Osteocyte (in vitro differentiated cells): ENCODE measurements around the gene SUPT16H. TPM values are rescaled to one million over a fixed set of nuclear protein-coding genes. Genes with fewer than 3 reads are reported as not detected.

Source experiments
- DNase-seq: peaks from one replicate; pipeline ENCODE4 v3.0.0; 2021; ENCODE audit warnings: mixed read lengths; ENCODE audit not compliant: unreplicated experiment; ENCODE audit errors: extremely low spot score
- H3K27ac Mint-ChIP-seq: one replicate; pipeline ENCODE4 v1.8.0; 2021; ENCODE audit warnings: mild to moderate bottlenecking, mixed read lengths; ENCODE audit not compliant: unreplicated experiment
- H3K27me3 Mint-ChIP-seq: one replicate; pipeline ENCODE4 v1.8.0; 2021; ENCODE audit warnings: mixed read lengths; ENCODE audit not compliant: unreplicated experiment
- H3K36me3 Mint-ChIP-seq: one replicate; pipeline ENCODE4 v1.8.0; 2021; ENCODE audit warnings: mixed read lengths; ENCODE audit not compliant: unreplicated experiment
- H3K4me1 Mint-ChIP-seq: one replicate; pipeline ENCODE4 v1.8.0; 2021; ENCODE audit warnings: mixed read lengths; ENCODE audit not compliant: unreplicated experiment
- H3K4me3 Mint-ChIP-seq: one replicate; pipeline ENCODE4 v1.8.0; 2021; ENCODE audit warnings: mild to moderate bottlenecking, moderate library complexity, mixed read lengths; ENCODE audit not compliant: unreplicated experiment
- H3K9me3 Mint-ChIP-seq: one replicate; pipeline ENCODE4 v1.8.0; 2021; ENCODE audit warnings: mixed read lengths; ENCODE audit not compliant: unreplicated experiment
- CTCF ChIP-seq: fragments of 200-600 bp; sonication (generic); IDR thresholded peaks from 2 replicates; pipeline ENCODE4 v1.5.0; 2021; ENCODE audit warnings: antibody characterized with exemption, mild to moderate bottlenecking, moderate library complexity
- total RNA-seq: library from RNA; stranded (reverse); gene quantifications from 2 replicates; pipeline ENCODE4 v1.2.1, GENCODE V29; 2021

Gene SUPT16H
- total RNA-seq, 1 donor from 2014 or later: 82.5 TPM

DNA sequence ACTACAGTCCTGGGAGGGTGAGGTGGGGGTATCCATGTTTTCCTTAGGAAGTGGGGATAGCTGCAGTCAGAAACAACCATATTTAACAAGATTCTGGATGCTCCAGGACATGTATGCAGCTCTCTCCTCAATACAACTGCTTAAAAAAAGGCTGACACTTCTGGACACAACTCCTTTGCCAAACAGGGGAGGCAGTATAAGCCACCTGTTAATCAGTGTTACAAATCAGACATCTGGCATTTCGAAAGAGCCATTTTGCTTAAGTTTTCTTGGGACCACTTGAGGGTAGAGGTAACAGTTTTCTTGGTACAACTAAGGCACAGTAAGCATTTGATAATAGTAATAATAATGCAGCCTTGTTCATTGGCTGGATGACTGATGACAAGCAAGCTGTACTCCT lies 56.8 kb downstream of the SUPT16H start:
- Mint-ChIP-seq H3K27me3 (peaks cover 39% of the 10 kb centered on the region), H3K4me1 (no peaks in the 10 kb centered on the region), H3K36me3 (no peaks in the 10 kb centered on the region), H3K27ac (no peak overlapping the region), H3K9me3 (no peaks in the 10 kb centered on the region), H3K4me3 (no peak overlapping the region)
- TF ChIP-seq CTCF: no peak
- DNase-seq: no peak

DNA sequence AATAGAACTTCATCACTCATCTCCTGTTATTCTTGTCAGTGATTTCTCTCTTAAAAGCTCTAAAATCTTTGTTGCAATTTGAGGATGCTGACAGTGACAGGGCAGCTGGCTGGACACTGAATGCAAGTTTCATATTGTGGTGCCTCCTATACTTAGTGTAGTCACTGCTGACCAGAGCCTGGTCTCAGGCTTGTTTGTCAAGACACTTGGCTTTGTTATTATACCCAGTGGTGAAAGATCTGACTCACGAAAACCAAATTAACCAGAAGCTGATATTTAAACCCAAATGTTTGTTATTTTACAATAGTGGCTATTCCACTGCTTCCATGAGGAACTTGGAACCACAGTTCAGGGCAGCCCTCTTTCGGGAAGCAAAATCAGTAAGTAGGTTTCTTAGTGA lies 61.1 kb downstream of the SUPT16H start:
- H3K27ac Mint-ChIP-seq: no peak overlapping the region
- TF ChIP-seq CTCF: no peak
- H3K4me3 Mint-ChIP-seq: no peak overlapping the region
- no peaks in the 10 kb centered on the region for H3K36me3 Mint-ChIP-seq
- H3K9me3 Mint-ChIP-seq: no peaks in the 10 kb centered on the region
- no peaks in the 10 kb centered on the region for H3K4me1 Mint-ChIP-seq
- H3K27me3 Mint-ChIP-seq: peaks cover 57% of the 10 kb centered on the region
- DNase-seq: no peak

DNA sequence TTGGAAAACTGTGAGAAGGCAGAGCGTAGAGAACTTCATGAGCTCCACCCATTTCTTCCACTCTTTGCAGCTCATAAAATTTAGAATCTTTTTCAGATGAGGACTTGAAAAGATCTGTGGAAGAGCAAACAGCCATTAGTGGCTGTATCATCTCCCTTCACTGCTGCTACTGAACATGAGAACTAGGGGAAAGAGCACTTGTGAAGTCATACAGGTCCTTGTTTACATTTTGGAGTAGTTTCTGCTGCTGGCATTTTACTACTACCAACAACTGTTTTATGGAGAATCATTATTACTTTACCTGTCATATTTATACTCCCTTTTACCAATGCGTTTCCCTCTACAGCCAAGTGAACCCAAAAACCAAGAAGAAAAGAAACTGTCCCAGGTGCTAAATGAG lies 62.9 kb downstream of the SUPT16H start:
- TF ChIP-seq CTCF: no peak

DNA sequence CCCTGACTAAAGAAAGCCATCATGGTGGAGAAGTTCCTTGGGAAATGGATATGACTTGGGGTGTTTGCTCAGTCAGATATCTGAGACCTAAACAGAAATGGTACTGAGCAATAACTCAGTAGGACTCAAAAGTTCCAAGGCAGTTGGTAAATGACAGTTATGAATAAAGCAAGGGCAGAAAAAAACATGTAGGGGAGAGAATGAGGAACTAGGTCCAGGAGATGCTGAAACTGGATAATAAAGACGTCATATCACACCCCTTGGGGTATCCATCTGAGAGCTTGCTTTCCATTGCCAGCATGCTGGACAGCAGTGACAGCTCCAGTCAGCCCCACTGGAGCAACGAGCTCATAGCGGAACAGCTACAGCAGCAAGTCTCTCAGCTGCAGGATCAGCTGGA lies 66.4 kb downstream of the SUPT16H start:
- no peak overlapping the region for H3K4me3 Mint-ChIP-seq
- TF ChIP-seq CTCF: no peak

More for the DNA sequence above, 62.9 kb downstream of the SUPT16H start:
- no peaks in the 10 kb centered on the region for H3K36me3 Mint-ChIP-seq
- no peaks in the 10 kb centered on the region for H3K4me1 Mint-ChIP-seq
- peaks cover 58% of the 10 kb centered on the region for H3K27me3 Mint-ChIP-seq
- H3K27ac Mint-ChIP-seq: no peak overlapping the region
- DNase-seq: no peak
- H3K9me3 Mint-ChIP-seq: no peaks in the 10 kb centered on the region
- H3K4me3 Mint-ChIP-seq: no peak overlapping the region

DNA sequence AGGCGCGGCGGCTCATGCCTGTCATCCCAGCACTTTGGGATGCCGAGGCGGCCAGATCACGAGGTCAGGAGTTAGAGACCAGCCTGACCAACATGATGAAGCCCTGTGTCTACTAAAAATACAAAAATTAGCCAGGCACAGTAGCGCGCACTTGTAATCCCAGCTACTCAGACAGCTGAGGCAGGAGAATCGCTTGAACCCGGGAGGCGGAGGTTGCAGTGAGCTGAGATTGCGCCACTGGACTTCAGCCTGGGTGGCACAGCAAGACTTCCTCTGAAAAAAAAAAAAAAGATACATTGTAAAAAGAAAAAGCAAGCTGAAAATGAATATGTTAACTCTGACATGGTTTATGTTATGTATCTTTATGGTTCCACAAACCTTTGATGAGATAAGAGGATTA lies 70.3 kb downstream of the SUPT16H start:
- H3K36me3 Mint-ChIP-seq: no peaks in the 10 kb centered on the region
- no peak for TF ChIP-seq CTCF

More for the DNA sequence above, 66.4 kb downstream of the SUPT16H start:
- Mint-ChIP-seq H3K36me3 (no peaks in the 10 kb centered on the region), H3K4me1 (no peaks in the 10 kb centered on the region), H3K9me3 (no peaks in the 10 kb centered on the region), H3K27ac (no peak overlapping the region), H3K27me3 (peaks cover 41% of the 10 kb centered on the region)
- DNase-seq: no peak

More for the DNA sequence above, 70.3 kb downstream of the SUPT16H start:
- no peak for DNase-seq
- peaks cover 3% of the 10 kb centered on the region for H3K4me1 Mint-ChIP-seq
- no peak overlapping the region for H3K4me3 Mint-ChIP-seq
- H3K27ac Mint-ChIP-seq: no peak overlapping the region
- H3K27me3 Mint-ChIP-seq: peaks cover 48% of the 10 kb centered on the region
- H3K9me3 Mint-ChIP-seq: no peaks in the 10 kb centered on the region
